T-helper 2 cell treated with Interferon-gamma antibody and Interleukin-4, amounts not matched to agents 5 μg/mL and 100 μg/mL, for 36 hours (primary cell): ENCODE measurements around the gene RHBDL2.
A peak's percentile ranks its signal among the peaks of the same experiment; 100 is the strongest.

Experiments
- DNase-seq: peaks from one replicate; pipeline ENCODE4 v3.0.0; 2021; ENCODE audit warnings: low spot score
- H3K27ac Mint-ChIP-seq: one replicate; pipeline ENCODE4 v1.8.0; 2021; ENCODE audit warnings: mild to moderate bottlenecking, mixed read lengths
- H3K27me3 Mint-ChIP-seq: one replicate; pipeline ENCODE4 v1.8.0; 2021; ENCODE audit warnings: low read depth, mixed read lengths
- H3K36me3 Mint-ChIP-seq: one replicate; pipeline ENCODE4 v1.8.0; 2021; ENCODE audit warnings: low read depth, mixed read lengths
- H3K4me1 Mint-ChIP-seq: one replicate; pipeline ENCODE4 v1.8.0; 2021; ENCODE audit warnings: low read depth, mixed read lengths
- H3K4me3 Mint-ChIP-seq: one replicate; pipeline ENCODE4 v1.8.0; 2022; ENCODE audit warnings: mild to moderate bottlenecking, moderate library complexity, mixed read lengths
- H3K9me3 Mint-ChIP-seq: one replicate; pipeline ENCODE4 v1.8.0; 2021; ENCODE audit warnings: mixed read lengths

RHBDL2 gene

DNA sequence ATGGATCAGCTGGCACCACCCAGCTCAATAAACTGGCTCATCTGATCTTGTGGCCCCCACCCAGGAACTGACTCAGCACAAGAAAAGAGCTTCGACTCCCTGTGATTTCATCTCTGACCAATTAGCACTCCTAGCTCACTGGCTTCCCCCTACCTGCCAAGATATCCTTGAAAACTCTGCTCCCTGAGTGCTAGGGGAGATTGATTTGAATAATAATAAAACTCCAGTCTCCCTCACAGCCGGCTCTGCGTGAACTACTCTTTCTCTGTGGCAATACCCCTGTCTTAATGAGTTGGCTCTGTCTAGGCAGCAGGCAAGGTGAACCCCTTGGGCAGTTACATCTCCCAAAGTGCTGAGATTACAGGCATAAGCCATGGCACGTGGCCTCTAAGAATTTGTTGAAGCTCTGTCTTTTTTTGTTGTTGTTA, 11.8 kb upstream of the RHBDL2 start:
- Mint-ChIP-seq H3K36me3 (no peaks in the 10 kb centered on the region), H3K4me3 (no peak overlapping the region), H3K4me1 (peaks cover 10% of the 10 kb centered on the region), H3K9me3 (no peaks in the 10 kb centered on the region), H3K27ac (no peak overlapping the region), H3K27me3 (peaks cover 3% of the 10 kb centered on the region)
- no peak for DNase-seq

DNA sequence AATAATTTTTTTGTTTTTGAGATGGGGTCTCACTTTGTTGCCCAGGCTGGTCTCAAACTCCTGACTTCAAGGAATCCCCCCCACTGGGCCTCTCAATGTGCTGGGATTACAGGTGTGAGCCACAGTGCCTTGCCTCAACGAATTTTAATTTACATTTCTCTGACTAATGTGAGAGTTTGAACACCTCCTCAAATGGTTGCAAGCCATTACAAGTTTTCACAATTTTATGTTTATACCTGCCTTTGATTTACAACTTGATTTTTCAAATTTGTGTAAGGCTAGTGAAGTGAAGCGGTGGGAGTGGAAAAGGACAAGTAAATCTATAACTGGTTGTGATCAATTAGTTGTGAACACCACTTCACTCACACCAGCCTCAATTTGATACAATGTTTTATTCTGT, 8.9 kb upstream of the RHBDL2 start:
- peaks cover 3% of the 10 kb centered on the region for H3K27me3 Mint-ChIP-seq
- H3K4me1 Mint-ChIP-seq = peaks cover 10% of the 10 kb centered on the region
- H3K9me3 Mint-ChIP-seq = no peaks in the 10 kb centered on the region
- no peaks in the 10 kb centered on the region for H3K36me3 Mint-ChIP-seq
- DNase-seq = no peak
- H3K27ac Mint-ChIP-seq = no peak overlapping the region
- H3K4me3 Mint-ChIP-seq = no peak overlapping the region

DNA sequence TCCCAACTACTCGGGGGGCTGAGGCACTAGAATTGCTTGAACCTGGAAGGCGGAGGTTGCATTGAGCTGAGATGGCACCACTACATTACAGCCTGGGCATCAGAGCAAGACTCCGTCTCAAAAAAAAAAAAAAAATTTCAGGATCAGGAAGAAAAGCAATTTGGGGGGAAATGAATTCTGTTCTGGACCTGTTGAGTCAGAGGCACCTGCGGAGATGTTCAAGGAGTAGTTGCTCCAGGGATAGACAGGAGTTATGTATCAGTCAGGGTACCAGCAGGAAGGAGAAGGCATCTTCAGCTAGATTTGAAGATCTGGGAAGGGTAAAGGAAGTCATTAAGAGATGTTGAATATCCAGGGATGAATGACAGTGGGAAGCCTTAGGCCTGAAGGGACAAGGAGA, 2.9 kb upstream of the RHBDL2 start:
- Mint-ChIP-seq H3K4me3 (no peak overlapping the region), H3K36me3 (no peaks in the 10 kb centered on the region), H3K9me3 (no peaks in the 10 kb centered on the region), H3K27ac (no peak overlapping the region), H3K27me3 (peaks cover 3% of the 10 kb centered on the region), H3K4me1 (peaks cover 3% of the 10 kb centered on the region)
- DNase-seq = no peak

DNA sequence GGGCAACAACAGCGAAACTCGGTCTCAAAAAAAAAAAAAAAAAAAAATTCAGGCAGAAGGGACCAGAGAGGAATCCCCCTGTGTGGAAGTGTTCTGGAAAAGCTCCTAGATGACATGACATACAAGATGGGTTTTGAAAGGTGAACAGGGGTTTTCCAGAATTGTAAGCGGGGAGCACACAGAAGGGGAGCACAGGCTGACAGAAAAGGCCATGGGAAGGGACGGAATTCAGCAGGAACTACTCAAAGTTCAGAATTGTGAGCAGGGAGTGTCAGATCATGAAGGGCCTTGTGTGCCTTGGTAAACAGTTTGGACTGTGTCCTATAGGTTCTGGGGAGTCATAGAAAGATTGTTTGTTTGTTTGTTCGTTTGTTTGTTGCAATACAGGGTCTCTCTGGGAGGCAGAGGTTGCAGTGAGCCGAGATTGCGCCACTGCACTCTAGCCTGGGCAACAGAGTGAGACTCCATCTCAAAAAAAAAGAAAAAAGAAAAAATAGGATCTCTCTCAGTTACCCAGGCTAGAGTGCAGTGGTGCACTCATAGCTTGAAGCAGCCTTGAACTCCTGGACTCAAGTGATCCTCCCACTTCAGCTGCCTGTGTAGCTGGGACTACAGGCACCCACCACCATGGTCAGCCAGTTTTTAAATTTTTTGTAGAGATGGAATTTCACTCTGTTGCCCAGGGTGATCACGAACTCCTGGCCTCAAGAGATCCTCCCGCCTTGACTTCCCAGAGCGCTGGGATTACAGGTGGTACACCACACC, 1.2 kb upstream of the RHBDL2 start:
- no peak overlapping the region for H3K27ac Mint-ChIP-seq
- no peaks in the 10 kb centered on the region for H3K27me3 Mint-ChIP-seq
- no peaks in the 10 kb centered on the region for H3K36me3 Mint-ChIP-seq
- H3K4me3 Mint-ChIP-seq = no peak overlapping the region
- H3K4me1 Mint-ChIP-seq = peaks cover 3% of the 10 kb centered on the region
- H3K9me3 Mint-ChIP-seq = no peaks in the 10 kb centered on the region
- DNase-seq = no peak

DNA sequence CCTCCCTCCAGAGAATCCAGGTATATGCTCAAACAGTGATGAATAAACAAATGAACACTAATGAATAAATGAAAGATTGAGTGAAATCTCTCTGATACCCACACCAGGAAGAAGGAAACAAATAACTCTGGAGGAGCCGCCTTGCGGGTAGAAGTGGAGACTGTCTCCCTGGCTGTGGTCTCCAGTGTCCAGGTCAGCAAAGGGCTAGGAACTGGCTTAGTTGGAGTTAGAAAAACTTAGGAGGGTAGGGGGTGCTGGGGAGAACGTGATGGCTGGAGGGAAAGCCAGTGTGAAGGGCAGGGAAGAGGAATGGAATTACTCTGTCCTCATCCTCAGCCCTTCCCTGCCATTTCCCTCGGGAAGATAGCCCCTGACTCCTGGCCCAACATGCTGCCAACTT, 537 bp downstream of the RHBDL2 start:
- no peak overlapping the region for H3K27ac Mint-ChIP-seq
- no peak overlapping the region for H3K4me3 Mint-ChIP-seq
- no peaks in the 10 kb centered on the region for H3K27me3 Mint-ChIP-seq
- DNase-seq = no peak
- H3K9me3 Mint-ChIP-seq = no peaks in the 10 kb centered on the region
- no peaks in the 10 kb centered on the region for H3K36me3 Mint-ChIP-seq
- H3K4me1 Mint-ChIP-seq = peaks cover 3% of the 10 kb centered on the region

DNA sequence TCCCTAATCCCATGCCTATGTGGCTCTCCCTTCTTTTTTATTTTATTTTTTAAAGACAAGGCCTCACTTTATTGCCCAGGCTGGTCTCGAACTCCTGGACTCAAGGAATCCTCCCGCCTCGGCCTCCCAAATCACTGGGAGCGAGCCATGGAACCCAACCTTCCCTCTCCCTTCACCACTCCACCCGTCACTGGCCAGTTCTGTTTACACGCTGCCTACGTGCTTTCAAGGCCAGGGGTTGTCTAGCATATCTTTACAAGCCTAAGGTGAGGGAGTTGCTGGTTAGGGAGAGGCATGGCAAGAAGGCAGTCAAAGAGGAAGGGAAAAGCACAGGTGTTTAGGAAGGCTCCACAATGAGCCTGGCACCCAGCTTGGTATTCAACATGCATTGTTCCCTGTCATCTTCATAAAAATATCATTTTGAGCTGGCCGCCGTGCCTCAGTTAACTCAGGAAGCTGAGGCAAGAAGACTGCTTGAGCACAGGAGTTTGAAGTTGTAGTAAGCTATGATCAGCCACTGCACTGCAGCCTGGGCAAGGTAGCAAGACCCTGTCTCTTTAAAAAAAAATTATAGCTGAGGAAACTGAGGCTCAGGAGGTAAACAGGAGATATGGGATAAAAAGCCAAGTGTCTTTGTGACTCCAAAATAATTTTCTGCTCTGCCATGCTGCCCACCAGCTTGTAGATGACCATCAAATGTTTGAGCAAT, 1.1 kb downstream of the RHBDL2 start:
- no peaks in the 10 kb centered on the region for H3K36me3 Mint-ChIP-seq
- no peaks in the 10 kb centered on the region for H3K9me3 Mint-ChIP-seq
- H3K27me3 Mint-ChIP-seq = no peaks in the 10 kb centered on the region

DNA sequence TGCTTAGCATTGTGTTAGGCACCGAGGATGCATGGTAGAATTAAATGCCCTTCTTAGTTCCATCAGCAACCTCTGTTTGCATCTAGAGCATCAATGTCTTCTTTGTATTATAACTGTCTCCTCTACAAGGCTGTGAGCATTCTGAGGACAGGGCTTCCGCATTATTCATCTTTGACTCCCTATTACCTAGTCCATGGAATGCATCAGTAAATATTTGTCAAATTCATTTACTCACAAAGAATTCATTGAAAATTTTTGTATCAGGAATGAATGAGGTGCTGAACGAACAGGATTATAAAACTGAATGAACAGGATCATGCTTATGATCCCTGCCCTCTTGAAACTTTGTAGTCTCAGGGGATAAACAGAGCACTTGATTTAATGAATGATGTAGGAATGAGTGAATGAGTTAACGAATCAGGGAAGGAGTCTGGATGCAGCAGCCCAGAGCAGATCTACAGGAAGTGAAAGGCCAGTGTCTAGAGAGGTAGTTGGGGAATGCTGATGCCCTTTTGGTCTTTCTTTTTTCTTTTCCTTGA, 2.8 kb downstream of the RHBDL2 start:
- Mint-ChIP-seq H3K27me3 (no peaks in the 10 kb centered on the region), H3K27ac (no peak overlapping the region), H3K4me3 (no peak overlapping the region), H3K4me1 (no peaks in the 10 kb centered on the region), H3K36me3 (no peaks in the 10 kb centered on the region), H3K9me3 (no peaks in the 10 kb centered on the region)
- no peak for DNase-seq

More for the DNA sequence above, 1.1 kb downstream of the RHBDL2 start:
- Mint-ChIP-seq H3K27ac (no peak overlapping the region), H3K4me1 (peaks cover 3% of the 10 kb centered on the region), H3K4me3 (no peak overlapping the region)
- no peak for DNase-seq

DNA sequence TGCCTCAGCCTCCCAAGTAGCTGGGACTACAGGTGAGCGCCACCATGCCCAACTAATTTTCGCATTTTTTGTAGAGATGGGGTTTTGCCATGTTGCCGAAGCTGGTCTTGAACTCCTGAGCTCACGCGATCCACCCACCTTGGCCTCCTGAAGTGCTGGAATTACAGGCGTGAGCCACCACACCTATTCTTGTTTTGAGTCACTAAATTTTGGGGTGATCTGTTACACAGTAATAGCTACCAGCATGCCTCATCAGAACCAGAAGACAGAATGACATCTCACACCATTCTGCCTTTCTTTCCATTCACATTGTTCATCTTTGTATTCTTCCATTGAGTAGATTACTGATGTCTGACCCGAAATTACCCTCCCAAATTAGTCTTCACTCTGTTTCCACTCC, 9.1 kb downstream of the RHBDL2 start:
- no peak for DNase-seq
- no peaks in the 10 kb centered on the region for H3K36me3 Mint-ChIP-seq
- H3K4me1 Mint-ChIP-seq = no peaks in the 10 kb centered on the region

DNA sequence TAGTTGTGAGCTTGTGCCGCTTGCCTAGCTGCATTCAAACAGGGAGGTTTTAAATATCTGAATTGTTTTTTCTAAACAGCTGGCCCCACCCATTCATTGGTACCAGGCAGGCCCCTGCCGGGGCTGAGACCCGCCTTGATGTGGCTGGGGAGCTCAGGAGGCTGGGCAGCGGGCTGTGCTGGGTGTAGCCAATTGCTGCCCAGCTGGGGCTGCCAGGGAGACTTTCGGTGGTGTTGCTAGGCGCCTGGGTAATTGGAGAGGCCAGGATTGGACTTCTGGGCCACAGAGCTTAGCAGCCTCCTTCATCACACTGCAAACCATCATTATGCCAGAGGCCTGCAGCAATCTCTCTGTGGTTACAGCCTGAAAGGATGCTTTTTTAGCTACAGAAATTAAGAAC, 12.2 kb downstream of the RHBDL2 start:
- no peaks in the 10 kb centered on the region for H3K9me3 Mint-ChIP-seq
- DNase-seq = no peak
- no peak overlapping the region for H3K4me3 Mint-ChIP-seq

More for the DNA sequence above, 9.1 kb downstream of the RHBDL2 start:
- H3K9me3 Mint-ChIP-seq = no peaks in the 10 kb centered on the region
- no peak overlapping the region for H3K27ac Mint-ChIP-seq
- no peaks in the 10 kb centered on the region for H3K27me3 Mint-ChIP-seq
- H3K4me3 Mint-ChIP-seq = no peak overlapping the region

DNA sequence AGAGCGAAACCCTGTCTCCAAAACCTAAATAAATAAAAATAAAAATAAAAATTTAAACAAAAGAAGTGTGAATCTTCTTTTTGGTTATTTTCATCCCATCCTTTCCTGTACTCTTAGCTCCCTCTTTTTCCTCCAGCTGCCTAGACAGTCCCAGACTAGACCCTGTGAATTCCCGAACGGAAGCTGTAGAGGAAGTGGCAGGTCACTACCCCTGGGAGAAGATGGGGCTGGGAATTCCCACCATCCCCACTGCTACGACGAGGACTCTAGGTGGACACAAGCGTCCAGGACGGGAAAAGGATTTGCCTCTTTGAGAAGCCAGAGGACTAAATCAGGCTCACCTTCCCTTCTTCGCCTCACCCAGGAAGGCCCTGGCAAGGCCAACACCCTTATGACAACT, 12.6 kb downstream of the RHBDL2 start:
- no peaks in the 10 kb centered on the region for H3K9me3 Mint-ChIP-seq
- H3K4me1 Mint-ChIP-seq = no peaks in the 10 kb centered on the region
- H3K36me3 Mint-ChIP-seq = no peaks in the 10 kb centered on the region
- H3K27me3 Mint-ChIP-seq = no peaks in the 10 kb centered on the region
- no peak overlapping the region for H3K27ac Mint-ChIP-seq
- no peak for DNase-seq
- no peak overlapping the region for H3K4me3 Mint-ChIP-seq

More for the DNA sequence above, 12.2 kb downstream of the RHBDL2 start:
- Mint-ChIP-seq H3K27me3 (no peaks in the 10 kb centered on the region), H3K36me3 (no peaks in the 10 kb centered on the region), H3K4me1 (no peaks in the 10 kb centered on the region), H3K27ac (no peak overlapping the region)

DNA sequence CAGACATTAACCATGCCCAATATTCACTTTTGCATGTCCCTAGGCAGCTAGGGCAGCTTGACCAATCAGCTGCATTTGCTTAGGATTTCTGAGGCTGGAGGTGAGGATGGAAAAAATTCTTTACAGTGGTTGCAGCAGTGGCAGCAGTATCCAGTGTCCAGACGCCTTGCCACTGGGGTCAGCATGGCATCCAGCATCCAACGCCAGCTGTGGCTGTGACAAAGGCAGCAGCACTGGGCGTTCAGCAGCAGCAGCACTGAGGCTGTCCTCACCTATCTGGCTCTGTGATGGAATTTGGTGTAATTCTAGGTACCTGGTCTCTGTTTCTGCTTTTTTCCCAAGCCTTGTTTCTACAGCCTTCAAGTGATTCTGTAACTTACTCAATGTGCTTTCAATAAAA, 15.5 kb downstream of the RHBDL2 start:
- Mint-ChIP-seq H3K4me1 (no peaks in the 10 kb centered on the region), H3K27ac (no peak overlapping the region), H3K36me3 (no peaks in the 10 kb centered on the region), H3K4me3 (no peak overlapping the region), H3K27me3 (no peaks in the 10 kb centered on the region), H3K9me3 (no peaks in the 10 kb centered on the region)
- no peak for DNase-seq

DNA sequence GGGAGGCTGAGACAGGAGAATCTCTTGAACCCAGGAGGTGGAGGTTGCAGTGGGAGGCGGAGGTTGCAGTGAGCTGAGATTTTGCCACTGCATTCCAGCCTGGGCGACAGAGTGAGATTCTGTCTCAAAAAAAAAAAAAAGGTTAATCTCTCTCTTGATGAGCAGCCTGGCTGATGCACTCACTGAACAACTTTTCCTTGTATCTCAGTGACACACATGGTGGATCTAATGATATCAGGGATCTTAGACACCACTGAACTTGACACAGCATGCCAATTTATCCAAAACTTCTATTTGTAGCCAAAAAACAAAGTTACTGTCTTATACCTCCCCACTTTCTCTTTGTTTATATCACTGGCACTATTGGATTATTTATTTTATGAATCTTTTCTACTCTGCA, 16.2 kb downstream of the RHBDL2 start:
- Mint-ChIP-seq H3K4me1 (no peaks in the 10 kb centered on the region), H3K36me3 (no peaks in the 10 kb centered on the region)
- no peak for DNase-seq

DNA sequence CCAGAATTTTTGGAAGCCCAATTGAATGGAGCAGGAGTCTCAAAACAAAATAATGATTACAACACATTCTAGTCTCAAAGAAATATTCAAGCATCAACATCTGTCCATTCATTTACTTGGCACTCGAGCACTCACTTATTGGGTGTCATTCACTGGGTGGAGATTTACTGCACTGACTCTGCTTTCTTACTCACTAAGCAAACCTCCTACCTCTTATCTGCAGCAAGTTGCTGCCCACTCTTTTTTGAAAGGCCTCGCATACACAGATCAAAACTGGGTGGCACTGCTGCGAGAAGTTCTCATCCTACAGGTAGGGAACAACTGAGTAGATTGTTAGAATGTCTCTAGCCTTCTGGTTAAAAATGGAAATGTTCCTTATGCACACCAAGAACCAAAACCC, 18.0 kb downstream of the RHBDL2 start:
- Mint-ChIP-seq H3K36me3 (no peaks in the 10 kb centered on the region), H3K27ac (no peak overlapping the region), H3K4me1 (no peaks in the 10 kb centered on the region), H3K27me3 (no peaks in the 10 kb centered on the region), H3K9me3 (no peaks in the 10 kb centered on the region), H3K4me3 (no peak overlapping the region)
- DNase-seq = peak; percentile 6

More for the DNA sequence above, 16.2 kb downstream of the RHBDL2 start:
- Mint-ChIP-seq H3K27me3 (no peaks in the 10 kb centered on the region), H3K4me3 (no peak overlapping the region), H3K27ac (no peak overlapping the region), H3K9me3 (no peaks in the 10 kb centered on the region)

DNA sequence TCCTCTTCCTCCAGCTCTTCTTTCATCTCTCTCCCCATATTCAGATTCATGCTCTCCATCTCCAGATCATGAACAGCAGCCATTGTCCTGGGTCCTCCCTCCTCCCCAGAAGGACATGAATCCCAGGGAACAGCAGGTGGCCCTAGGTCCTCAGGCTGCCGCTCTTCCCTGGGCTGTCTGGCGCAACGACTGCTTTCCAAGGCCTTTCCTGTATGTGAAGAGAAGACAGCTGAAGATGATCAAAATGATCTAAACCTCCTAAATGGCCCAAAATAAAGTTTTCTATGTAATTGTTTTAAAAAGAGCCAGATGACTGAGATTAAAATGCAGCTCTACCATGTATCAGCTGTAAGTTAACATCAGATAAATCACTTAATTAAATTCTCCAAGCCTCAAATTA, 22.5 kb downstream of the RHBDL2 start:
- no peaks in the 10 kb centered on the region for H3K27me3 Mint-ChIP-seq
- no peaks in the 10 kb centered on the region for H3K9me3 Mint-ChIP-seq
- no peak overlapping the region for H3K27ac Mint-ChIP-seq
- no peak overlapping the region for H3K4me3 Mint-ChIP-seq
- H3K36me3 Mint-ChIP-seq = no peaks in the 10 kb centered on the region
- H3K4me1 Mint-ChIP-seq = no peaks in the 10 kb centered on the region
- no peak for DNase-seq
